H9 (cell line): ENCODE measurements around the gene ZNF648. TPM values are rescaled to one million over a fixed set of nuclear protein-coding genes. Genes with fewer than 3 reads are reported as not detected.

Source experiments
- DNase-seq: peaks from one replicate; pipeline ENCODE4 v3.0.0-alpha.2; 2017
- H2AFZ ChIP-seq: one replicate; pipeline ENCODE4 v1.6.1; 2013; ENCODE audit warnings: mild to moderate bottlenecking, low read length, control low read depth, moderate library complexity
- H2AK5ac ChIP-seq: 2 replicates; pipeline ENCODE4 v1.6.1; 2013; ENCODE audit warnings: low read length, control low read depth, mixed read lengths; ENCODE audit not compliant: insufficient read length
- H2BK120ac ChIP-seq: one replicate; pipeline ENCODE4 v1.6.1; 2013; ENCODE audit warnings: low read depth, mild to moderate bottlenecking, low read length, control low read depth, inconsistent platforms; ENCODE audit not compliant: poor library complexity, severe bottlenecking
- H2BK12ac ChIP-seq: 2 replicates; pipeline ENCODE4 v1.6.1; 2013; ENCODE audit warnings: low read length, control low read depth, mixed read lengths, low read depth; ENCODE audit not compliant: insufficient read length
- H2BK15ac ChIP-seq: 2 replicates; pipeline ENCODE4 v1.6.1; 2013; ENCODE audit warnings: low read depth, low read length, control low read depth
- H2BK20ac ChIP-seq: one replicate; pipeline ENCODE4 v1.6.1; 2013; ENCODE audit warnings: low read depth, mild to moderate bottlenecking, low read length, control low read depth, inconsistent platforms; ENCODE audit not compliant: poor library complexity, severe bottlenecking
- H2BK5ac ChIP-seq: 2 replicates; pipeline ENCODE4 v1.6.1; 2013; ENCODE audit warnings: low read length, control low read depth, mixed read lengths; ENCODE audit not compliant: insufficient read length
- H3K14ac ChIP-seq: 2 replicates; pipeline ENCODE4 v1.6.1; 2013; ENCODE audit warnings: low read length, control low read depth; ENCODE audit not compliant: insufficient read depth
- H3K18ac ChIP-seq: 2 replicates; pipeline ENCODE4 v1.6.1; 2013; ENCODE audit warnings: low read depth, mild to moderate bottlenecking, mixed read lengths, low read length, control low read depth; ENCODE audit not compliant: insufficient read length
- H3K23ac ChIP-seq: 2 replicates; pipeline ENCODE4 v1.6.1; 2013; ENCODE audit warnings: low read length, control low read depth, mixed read lengths, low read depth; ENCODE audit not compliant: insufficient read length
- H3K23me2 ChIP-seq: 2 replicates; pipeline ENCODE4 v1.6.1; 2013; ENCODE audit warnings: low read depth, mild to moderate bottlenecking, mixed read lengths, low read length, control low read depth; ENCODE audit not compliant: insufficient read length, poor library complexity, severe bottlenecking
- H3K27ac ChIP-seq: 2 replicates; pipeline ENCODE4 v1.5.1; 2013; ENCODE audit warnings: low read length, control low read depth, mixed read lengths, low read depth; ENCODE audit not compliant: insufficient read length
- H3K27me3 ChIP-seq: 2 replicates; pipeline ENCODE4 v1.6.1; 2013; ENCODE audit warnings: low read length, control low read depth, inconsistent platforms; ENCODE audit not compliant: insufficient read depth
- H3K4ac ChIP-seq: 2 replicates; pipeline ENCODE4 v1.6.1; 2013; ENCODE audit warnings: low read depth, mild to moderate bottlenecking, control low read depth, inconsistent platforms, low read length, moderate library complexity
- H3K4me1 ChIP-seq: 2 replicates; pipeline ENCODE4 v1.6.1; 2013; ENCODE audit warnings: low read length, control low read depth, inconsistent platforms; ENCODE audit not compliant: insufficient read depth
- H3K4me2 ChIP-seq: 2 replicates; pipeline ENCODE4 v1.6.1; 2013; ENCODE audit warnings: low read length, control low read depth, mixed read lengths; ENCODE audit not compliant: insufficient read length, insufficient read depth
- H3K56ac ChIP-seq: 2 replicates; pipeline ENCODE4 v1.6.1; 2013; ENCODE audit warnings: low read depth, mild to moderate bottlenecking, mixed read lengths, low read length, control low read depth; ENCODE audit not compliant: insufficient read length
- H3K79me1 ChIP-seq: 2 replicates; pipeline ENCODE4 v1.6.1; 2013; ENCODE audit warnings: low read depth, mild to moderate bottlenecking, moderate library complexity, low read length, control low read depth, inconsistent platforms; ENCODE audit not compliant: insufficient read depth, poor library complexity, severe bottlenecking
- H3K79me2 ChIP-seq: 2 replicates; pipeline ENCODE4 v1.6.1; 2013; ENCODE audit warnings: low read length, control low read depth, inconsistent platforms; ENCODE audit not compliant: insufficient read depth
- H3K9ac ChIP-seq: 2 replicates; pipeline ENCODE4 v1.6.1; 2013; ENCODE audit warnings: low read length, control low read depth, mixed read lengths; ENCODE audit not compliant: insufficient read length; ENCODE audit errors: extremely low read depth
- H3K9me3 ChIP-seq: one replicate; pipeline ENCODE4 v1.6.1; 2013; ENCODE audit warnings: low read depth, low read length, inconsistent platforms; ENCODE audit not compliant: control insufficient read depth
- H3T11ph ChIP-seq: one replicate; pipeline ENCODE4 v1.6.1; 2013; ENCODE audit warnings: mild to moderate bottlenecking, low read length, control low read depth, inconsistent platforms
- H4K20me1 ChIP-seq: one replicate; pipeline ENCODE4 v1.6.1; 2013; ENCODE audit not compliant: control insufficient read depth, insufficient read length, insufficient read depth
- H4K5ac ChIP-seq: 2 replicates; pipeline ENCODE4 v1.6.1; 2013; ENCODE audit warnings: low read depth, mild to moderate bottlenecking, mixed read lengths, low read length, control low read depth; ENCODE audit not compliant: insufficient read length
- H4K8ac ChIP-seq: replicated peaks from 2 replicates; pipeline ENCODE4 v1.6.1; 2013; ENCODE audit warnings: low read length, control low read depth, mixed read lengths, low read depth; ENCODE audit not compliant: insufficient read length
- H4K91ac ChIP-seq: 2 replicates; pipeline ENCODE4 v1.6.1; 2013; ENCODE audit warnings: low read depth, mild to moderate bottlenecking, moderate library complexity, mixed read lengths, low read length, control low read depth; ENCODE audit not compliant: insufficient read length
- H3K27ac Mint-ChIP-seq, 3 experiments: 2 replicates in 2 of 3; 3 replicates in 1 of 3; pipeline ENCODE4 v1.8.0; 2020 to 2021; ENCODE audit warnings: mixed read lengths in 3 of 3, mild to moderate bottlenecking in 1 of 3, moderate library complexity in 1 of 3
- H3K27me3 Mint-ChIP-seq: 2 replicates; pipeline ENCODE4 v1.8.0; 2021; ENCODE audit warnings: low read depth, mild to moderate bottlenecking, moderate library complexity, mixed read lengths
- H3K36me3 Mint-ChIP-seq, 3 experiments: 2 replicates in 2 of 3; 3 replicates in 1 of 3; pipeline ENCODE4 v1.8.0; 2020 to 2021; ENCODE audit warnings: low read depth in 3 of 3, mixed read lengths in 3 of 3; ENCODE audit not compliant: insufficient read depth in 1 of 3
- H3K4me1 Mint-ChIP-seq, 2 experiments: 2 replicates each; pipeline ENCODE4 v1.8.0; 2020; ENCODE audit warnings: mixed read lengths in 2 of 2
- H3K4me3 Mint-ChIP-seq, 2 experiments: 2 replicates in 1 of 2; 3 replicates in 1 of 2; pipeline ENCODE4 v1.8.0; 2020 to 2021; ENCODE audit warnings: mild to moderate bottlenecking in 2 of 2, mixed read lengths in 2 of 2, moderate library complexity in 1 of 2
- H3K9me3 Mint-ChIP-seq, 2 experiments: 2 replicates in 1 of 2; 3 replicates in 1 of 2; pipeline ENCODE4 v1.8.0; 2020; ENCODE audit warnings: mild to moderate bottlenecking in 2 of 2, mixed read lengths in 2 of 2, moderate library complexity in 1 of 2
- CTCF ChIP-seq: fragments of 200-600 bp; sonication (generic); conservative IDR thresholded peaks from 3 replicates; pipeline ENCODE4 v1.8.0; 2021; ENCODE audit warnings: antibody characterized with exemption, mild to moderate bottlenecking
- WGBS: extraction: QIAGEN DNeasy Blood & Tissue Kit; methylation state at CpG from one replicate; pipeline ENCODE4 v1.1.7; 2013; ENCODE audit warnings: missing lambda C conversion rate, low lambda C conversion rate, mixed read lengths; ENCODE audit not compliant: insufficient read length; ENCODE audit errors: extremely low coverage; 5-methylcytosine and 5-hydroxymethylcytosine counted together
- total RNA-seq: library from RNA; stranded (reverse); gene quantifications from 2 replicates; pipeline ENCODE4 v1.2.1, GENCODE V29; 2021

ZNF648 gene
- total RNA-seq, 1 experiment from 2014 or later = 1.4 TPM

- Histone ChIP-seq H3K56ac (no peak overlapping the region), H2AFZ (no peak overlapping the region), H3K79me1 (no peaks in the 10 kb centered on the region), H3K27ac (no peak overlapping the region), H3K4me1 (no peaks in the 10 kb centered on the region), H3K23me2 (no peaks in the 10 kb centered on the region), H3K9ac (no peak overlapping the region), H3T11ph (no peak overlapping the region), H4K20me1 (no peaks in the 10 kb centered on the region), H3K18ac (no peak overlapping the region), H3K9me3 (no peaks in the 10 kb centered on the region), H2BK5ac (no peak overlapping the region), H4K5ac (no peak overlapping the region), H3K14ac (no peak overlapping the region), H3K79me2 (no peaks in the 10 kb centered on the region), H2AK5ac (no peak overlapping the region), H3K4me2 (no peak overlapping the region), H2BK12ac (no peak overlapping the region), H4K91ac (no peak overlapping the region), H2BK120ac (no peak overlapping the region), H2BK15ac (no peak overlapping the region), H3K27me3 (no peaks in the 10 kb centered on the region), H3K23ac (no peak overlapping the region), H2BK20ac (no peak overlapping the region), H3K4ac (no peak overlapping the region), H4K8ac (no peak overlapping the region)
- no peak for DNase-seq
- H3K27me3 Mint-ChIP-seq = no peaks in the 10 kb centered on the region
- peak; percentile 26; the same call in 1 of the 3 replicates for TF ChIP-seq CTCF
- WGBS = no CpG with 5 or more reads among the region's 1 CpG
- peaks cover 0 to under 1% of the 10 kb centered on the region in 2 experiments; a peak in 2 of 5 replicates for H3K9me3 Mint-ChIP-seq
- no peaks in the 10 kb centered on the region for H3K4me1 Mint-ChIP-seq
- H3K36me3 Mint-ChIP-seq = peaks cover 0 to under 1% (median 0%) of the 10 kb centered on the region in 3 experiments; a peak in 1 of 7 replicates
- H3K27ac Mint-ChIP-seq = no peak overlapping the region
- no peak overlapping the region for H3K4me3 Mint-ChIP-seq
Measured at GRCh38 chr1:182051938-182052337, 9.6 kb downstream of the ZNF648 start.
